Activated naive CD4-positive, alpha-beta T cell treated with Interleukin-2 at 50 U/mL for 16 hours (primary cell): Measurements from ENCODE around the gene CAPN12.
"Not testable (repeated sequence)": the region's sequence is repeated elsewhere in the genome, so short reads cannot be mapped to it uniquely, and the experiment has no call there.

ENCODE experiments used
- DNase-seq: peaks from one replicate; pipeline ENCODE4 v3.0.0-alpha.2; 2020

Gene CAPN12

GRCh38 chr19:38744298-38744681 lies at the start of gene CAPN12:
Gene CAPN12, minus strand, starts transcription at chr19:38744474. Its CDS starts 309 bp downstream, at chr19:38744165.
- DNase-seq = no peak

GRCh38 chr19:38793671-38794070 lies 49.4 kb upstream of the CAPN12 start:
- DNase-seq = no peak

GRCh38 chr19:38793177-38793576 lies 48.9 kb upstream of the CAPN12 start:
- no peak for DNase-seq

- peak; percentile 34 for DNase-seq
Measured at GRCh38 chr19:38792250-38793111, 48.2 kb upstream of the CAPN12 start.

- DNase-seq = not testable (repeated sequence)
Measured at GRCh38 chr19:38791451-38792064, 47.3 kb upstream of the CAPN12 start.

- not testable (repeated sequence) for DNase-seq
Measured at GRCh38 chr19:38790507-38791403, 46.5 kb upstream of the CAPN12 start.

GRCh38 chr19:38788478-38789243 lies 44.4 kb upstream of the CAPN12 start, which contains the start of gene LGALS7B:
Gene LGALS7B, plus strand, starts transcription at chr19:38789200. Its CDS starts 27 bp downstream, at chr19:38789227.
- no peak for DNase-seq

GRCh38 chr19:38786572-38787265 lies 42.4 kb upstream of the CAPN12 start:
- DNase-seq = no peak

- DNase-seq = not testable (repeated sequence)
Measured at GRCh38 chr19:38786061-38786460, 41.8 kb upstream of the CAPN12 start.

GRCh38 chr19:38785187-38785699 lies 41.0 kb upstream of the CAPN12 start:
- DNase-seq = no peak

- DNase-seq = no peak
Measured at GRCh38 chr19:38784224-38784623, 40.0 kb upstream of the CAPN12 start.

- not testable (repeated sequence) for DNase-seq
Measured at GRCh38 chr19:38782212-38782611, 37.9 kb upstream of the CAPN12 start.

GRCh38 chr19:38781058-38781457 lies 36.8 kb upstream of the CAPN12 start:
- DNase-seq = no peak

- no peak for DNase-seq
Measured at GRCh38 chr19:38780443-38780842, 36.2 kb upstream of the CAPN12 start.

- no peak for DNase-seq
Measured at GRCh38 chr19:38778733-38779132, 34.5 kb upstream of the CAPN12 start.

GRCh38 chr19:38774181-38774950 lies 30.1 kb upstream of the CAPN12 start:
- DNase-seq = no peak

- DNase-seq = no peak
Measured at GRCh38 chr19:38773469-38774177, 29.3 kb upstream of the CAPN12 start, which contains the start of gene LGALS7. Gene LGALS7, minus strand, starts transcription at chr19:38773517. Its CDS starts 25 bp downstream, at chr19:38773492.

GRCh38 chr19:38771569-38771968 lies 27.3 kb upstream of the CAPN12 start:
- DNase-seq = not testable (repeated sequence)

GRCh38 chr19:38770949-38771275 lies 26.6 kb upstream of the CAPN12 start:
- not testable (repeated sequence) for DNase-seq
